Epithelial cell of prostate (primary cell): ENCODE measurements around the gene MTUS2.
"Not testable (repeated sequence)": the region's sequence is repeated elsewhere in the genome, so short reads cannot be mapped to it uniquely, and the experiment has no call there.

Source experiments
- DNase-seq: peaks from one replicate; pipeline ENCODE4 v3.0.0-alpha.2; 2011; ENCODE audit warnings: low read depth, low spot score
- H3K27ac ChIP-seq: fragments of 450-650 bp; 2 replicates; pipeline ENCODE4 v1.5.1; 2017; ENCODE audit warnings: mild to moderate bottlenecking

Gene MTUS2

DNA sequence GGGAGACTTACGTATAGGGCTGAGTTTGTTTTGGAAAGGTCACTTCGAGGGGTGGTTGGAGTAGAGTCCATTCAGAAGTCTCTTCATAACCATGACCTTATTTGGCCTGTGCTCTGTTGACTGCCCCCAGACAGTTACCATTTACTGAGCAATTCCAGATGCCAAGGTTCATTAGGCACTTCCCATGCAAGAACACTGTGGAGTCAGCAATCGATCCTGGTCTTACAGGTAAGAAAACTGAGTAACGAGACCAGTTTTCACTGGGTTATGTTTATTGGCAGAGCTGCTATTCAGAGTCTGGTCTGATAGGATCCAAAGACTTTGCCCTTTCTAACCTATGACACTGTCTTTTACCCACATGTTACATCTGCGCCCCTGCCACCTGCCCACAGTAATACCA is 134.7 kb downstream of the MTUS2 start:
- no peak for DNase-seq
- no peak overlapping the region for H3K27ac ChIP-seq

DNA sequence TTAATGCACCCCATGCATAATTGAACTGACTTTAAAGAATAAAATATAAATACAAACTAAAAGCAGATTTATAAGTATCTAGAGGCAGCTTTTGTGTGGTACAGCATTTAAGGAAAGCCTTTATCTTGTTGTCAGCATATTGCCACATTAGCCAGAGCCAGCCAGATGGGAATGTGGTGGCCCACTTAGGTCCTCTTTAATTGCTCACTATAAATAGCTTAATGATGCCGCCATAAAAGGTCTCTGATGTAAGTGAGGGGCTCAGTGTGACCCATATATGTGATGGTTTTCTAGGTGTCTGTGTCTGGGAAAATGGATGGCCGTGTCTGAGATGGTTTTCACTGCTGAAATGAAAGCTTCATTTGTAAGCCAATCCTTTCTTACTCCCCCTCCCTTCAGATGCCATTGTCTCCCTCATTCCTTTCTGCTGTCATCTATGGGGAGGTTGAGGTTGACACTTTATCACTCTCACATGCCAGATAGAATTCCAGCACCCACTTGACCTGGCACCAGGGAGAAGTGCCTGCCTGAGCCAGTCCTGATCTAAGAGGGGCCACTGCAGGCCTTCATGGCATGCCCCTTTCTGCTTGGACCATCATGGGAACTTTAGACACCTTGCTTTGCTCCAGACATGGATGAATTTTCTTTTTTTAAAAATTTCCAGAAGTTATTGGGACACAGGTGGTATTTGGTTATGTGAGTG is 135.3 kb downstream of the MTUS2 start:
- no peak for DNase-seq
- H3K27ac ChIP-seq = no peak overlapping the region

DNA sequence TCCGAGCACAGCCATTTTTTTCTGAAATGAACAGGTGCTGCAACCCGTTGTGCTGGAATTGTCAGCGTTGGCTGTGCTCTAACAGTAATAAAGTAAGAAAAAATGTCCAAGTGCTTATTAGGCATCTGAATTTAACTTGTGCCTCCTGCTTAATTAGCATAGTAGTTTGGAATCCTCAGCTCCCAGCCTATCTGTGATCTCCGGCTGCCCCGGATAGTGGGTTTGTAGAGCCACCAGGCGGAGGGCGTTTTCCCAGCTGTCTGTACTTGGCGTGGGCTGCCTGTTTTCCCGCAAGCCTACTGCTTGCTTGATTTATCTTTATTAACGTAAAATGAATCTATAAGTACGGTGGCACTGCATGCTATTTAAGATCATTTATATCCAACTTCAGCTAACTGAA is 137.9 kb downstream of the MTUS2 start:
- DNase-seq = no peak
- no peak overlapping the region for H3K27ac ChIP-seq

DNA sequence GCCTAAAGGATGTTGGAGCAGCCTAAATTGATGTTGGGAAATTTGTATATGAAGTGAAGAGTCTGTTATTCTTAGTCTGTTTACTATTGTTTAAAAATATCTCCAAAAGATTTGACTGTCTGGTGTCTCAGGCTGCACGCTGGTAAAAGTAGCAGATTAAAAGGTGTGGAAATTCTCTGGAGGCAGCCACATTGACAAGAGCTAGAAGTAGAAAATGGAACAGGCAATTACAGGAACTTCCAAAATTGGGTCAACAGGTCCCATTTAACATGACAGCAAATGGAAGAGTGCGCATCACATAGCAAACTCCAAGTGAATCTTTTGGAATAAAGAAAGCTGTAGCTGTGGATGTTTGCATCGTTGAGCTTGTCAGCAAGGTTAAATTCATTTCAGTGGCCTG is 138.3 kb downstream of the MTUS2 start:
- no peak overlapping the region for H3K27ac ChIP-seq
- no peak for DNase-seq

DNA sequence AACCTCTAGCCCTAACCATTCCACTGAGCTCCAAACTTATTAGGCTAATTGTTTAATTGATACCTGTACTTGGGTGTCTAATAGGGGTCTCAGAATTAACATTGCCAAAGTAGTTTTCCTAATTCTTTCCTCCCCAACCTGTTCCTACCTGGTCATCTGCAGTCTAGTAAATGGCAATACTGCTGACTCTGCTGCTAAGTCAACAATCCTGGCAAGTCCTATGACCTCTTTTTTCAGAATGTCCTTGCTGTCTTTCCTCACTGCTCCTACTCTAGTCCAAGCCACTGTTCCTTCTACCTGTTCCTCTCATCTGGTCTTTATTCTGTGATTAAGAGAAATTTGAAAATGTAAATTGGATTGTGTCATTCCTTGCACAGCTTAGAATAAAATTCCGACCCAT is 143.9 kb downstream of the MTUS2 start:
- no peak overlapping the region for H3K27ac ChIP-seq
- DNase-seq = no peak

DNA sequence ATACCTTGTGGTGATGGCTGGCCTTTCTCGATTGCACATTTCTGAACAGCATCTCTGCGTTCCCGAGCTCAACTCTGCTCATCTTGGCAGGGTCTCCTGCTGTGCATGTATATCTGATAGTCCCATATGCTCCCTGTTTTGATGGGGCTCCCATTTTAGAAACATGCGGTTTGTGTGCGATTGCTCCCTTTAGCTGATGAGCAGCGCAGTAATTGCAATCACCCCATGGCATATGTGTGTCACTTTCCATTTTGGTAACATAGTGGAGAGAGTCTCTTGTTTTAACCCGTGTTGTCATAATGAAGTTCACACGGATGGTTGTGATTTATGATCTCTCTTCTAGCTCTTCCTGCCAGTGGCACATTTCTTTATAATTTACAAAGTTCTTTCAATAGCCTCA is 144.7 kb downstream of the MTUS2 start:
- no peak for DNase-seq
- no peak overlapping the region for H3K27ac ChIP-seq

DNA sequence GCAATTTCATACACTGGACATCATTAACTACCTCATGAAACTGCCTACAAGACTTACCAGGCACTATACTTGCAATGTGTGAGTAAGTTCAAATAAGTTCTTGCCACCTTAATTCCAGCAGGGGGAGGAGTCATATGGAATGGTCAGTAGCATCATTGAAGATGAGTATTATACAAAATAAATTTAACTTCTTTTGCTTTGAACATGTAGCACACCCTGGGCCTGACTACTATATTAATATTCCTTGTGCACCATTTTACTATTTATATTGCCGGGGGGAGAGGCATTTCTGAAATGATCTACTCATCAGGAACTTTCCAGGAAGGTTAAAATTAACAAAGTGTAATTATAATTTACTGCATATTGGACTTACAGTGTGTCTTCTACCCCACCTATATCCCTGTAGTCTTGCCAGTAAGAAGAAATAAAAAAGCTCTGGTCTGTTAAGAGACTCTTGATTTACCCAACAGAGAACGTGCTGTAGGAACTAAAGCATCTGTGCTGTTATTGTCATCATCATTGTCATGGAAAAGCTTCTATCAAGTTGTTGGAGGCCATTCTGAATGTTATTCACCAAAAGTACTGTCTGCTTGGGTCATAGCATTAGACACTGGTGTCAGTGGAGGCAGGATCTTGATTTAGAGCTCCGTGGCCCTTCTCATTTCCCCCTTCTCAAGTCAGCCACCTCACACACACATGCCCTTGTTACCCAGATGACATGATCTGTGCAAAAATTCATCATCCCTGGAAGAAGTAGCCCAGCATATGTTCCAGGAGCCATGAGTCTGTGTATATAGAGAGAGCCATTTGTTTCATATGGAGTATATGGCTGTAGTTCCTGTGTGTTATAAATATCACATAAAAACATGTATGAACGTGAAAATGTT is 147.1 kb downstream of the MTUS2 start:
- no peak overlapping the region for H3K27ac ChIP-seq
- DNase-seq = no peak

DNA sequence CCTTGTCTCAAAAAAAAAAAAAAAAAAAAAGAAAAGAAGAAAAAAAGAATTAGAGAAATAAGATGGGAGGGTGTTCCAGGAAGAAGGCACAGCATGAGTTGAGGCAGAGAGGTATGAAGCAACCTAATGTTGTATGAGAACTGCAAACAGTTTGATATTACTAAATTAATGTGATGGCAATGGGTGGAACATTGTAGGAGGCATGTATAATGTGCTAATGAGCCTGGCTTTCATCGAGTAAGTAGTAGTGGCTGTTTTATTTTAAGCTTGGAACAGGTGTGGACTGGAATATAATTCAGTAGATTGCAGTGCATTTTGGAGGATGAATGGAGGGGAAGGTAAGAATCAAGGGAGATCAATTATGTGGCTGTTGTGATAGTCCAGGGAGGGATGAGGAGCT is 156.1 kb downstream of the MTUS2 start:
- no peak overlapping the region for H3K27ac ChIP-seq
- DNase-seq = no peak

DNA sequence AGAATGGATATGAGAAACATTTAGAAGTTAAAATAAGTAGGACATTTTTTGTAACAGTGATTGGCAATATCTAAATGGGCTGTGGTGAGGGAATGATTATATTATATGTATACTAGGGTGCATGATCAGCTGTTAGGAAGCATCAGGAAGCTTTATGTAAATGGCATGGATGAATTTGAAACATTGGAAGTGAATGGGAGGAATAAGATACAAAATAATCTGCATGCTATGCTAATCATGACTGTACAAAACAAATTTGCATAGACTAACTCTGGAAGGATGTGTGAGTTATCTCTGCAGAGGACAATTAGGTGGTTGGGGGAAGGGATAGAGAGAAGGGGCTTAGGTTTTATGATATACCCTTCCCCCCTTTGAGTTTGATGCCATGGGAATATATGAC is 156.5 kb downstream of the MTUS2 start:
- DNase-seq = no peak

DNA sequence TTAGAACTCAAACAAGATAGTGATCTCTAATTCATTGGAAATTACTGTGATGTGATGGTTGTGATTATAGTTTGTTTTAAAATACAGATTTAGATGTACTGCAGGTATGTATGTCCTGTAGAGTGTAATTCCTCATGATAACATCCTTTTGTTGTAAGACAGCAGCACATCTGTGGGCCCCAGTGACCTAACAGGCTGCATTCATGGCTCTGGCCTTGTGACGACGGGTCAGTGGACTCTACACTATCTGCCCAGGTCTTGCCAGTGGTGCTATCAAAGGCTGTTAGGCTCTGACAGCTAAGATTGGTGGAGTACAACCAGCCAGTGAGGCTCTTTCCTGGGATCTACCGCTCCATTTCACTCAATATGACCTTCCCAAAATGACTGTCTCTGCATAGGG is 158.4 kb downstream of the MTUS2 start:
- H3K27ac ChIP-seq = no peak overlapping the region
- DNase-seq = no peak

More for the DNA sequence above, 156.5 kb downstream of the MTUS2 start:
- H3K27ac ChIP-seq = no peak overlapping the region

DNA sequence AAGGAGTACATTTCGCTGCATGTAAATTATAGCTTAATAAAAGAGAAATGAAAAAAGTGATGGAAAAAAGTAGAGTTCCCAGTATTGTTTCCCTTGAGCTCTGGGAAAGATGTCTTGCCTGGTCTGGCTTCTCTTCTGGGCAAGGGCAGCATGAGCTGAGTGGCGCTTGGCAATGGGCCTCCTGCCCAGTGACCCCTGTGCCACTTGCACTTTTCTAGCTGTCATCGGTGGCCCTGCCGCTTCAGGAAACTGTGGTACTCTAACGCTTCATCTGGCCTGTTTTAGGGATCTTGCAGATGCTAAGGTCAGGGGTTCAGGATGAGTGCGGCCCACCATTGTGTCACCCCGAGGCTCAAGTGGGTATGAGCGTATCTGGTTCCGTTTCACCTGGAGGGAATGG is 161.4 kb downstream of the MTUS2 start:
- no peak overlapping the region for H3K27ac ChIP-seq
- no peak for DNase-seq

DNA sequence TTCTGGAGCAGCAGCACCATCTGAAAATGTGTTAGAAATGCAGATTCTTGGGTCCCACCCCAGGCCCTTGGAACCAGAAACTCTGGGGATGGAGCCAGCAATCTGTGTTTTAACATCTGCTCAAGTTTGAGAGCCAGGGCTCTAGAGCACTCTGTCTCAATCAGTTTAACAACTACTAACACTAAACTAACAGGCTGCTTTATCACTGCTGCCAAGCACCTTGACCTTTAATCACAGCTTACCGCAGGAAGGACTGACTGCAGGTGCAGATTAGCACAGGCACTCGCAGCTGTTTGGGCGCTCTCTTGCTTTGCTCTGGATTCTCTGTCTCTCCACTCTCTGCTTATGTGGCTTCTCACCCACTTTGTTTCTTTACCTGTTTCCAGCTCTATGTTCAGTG is 163.5 kb downstream of the MTUS2 start:
- no peak overlapping the region for H3K27ac ChIP-seq
- DNase-seq = no peak

DNA sequence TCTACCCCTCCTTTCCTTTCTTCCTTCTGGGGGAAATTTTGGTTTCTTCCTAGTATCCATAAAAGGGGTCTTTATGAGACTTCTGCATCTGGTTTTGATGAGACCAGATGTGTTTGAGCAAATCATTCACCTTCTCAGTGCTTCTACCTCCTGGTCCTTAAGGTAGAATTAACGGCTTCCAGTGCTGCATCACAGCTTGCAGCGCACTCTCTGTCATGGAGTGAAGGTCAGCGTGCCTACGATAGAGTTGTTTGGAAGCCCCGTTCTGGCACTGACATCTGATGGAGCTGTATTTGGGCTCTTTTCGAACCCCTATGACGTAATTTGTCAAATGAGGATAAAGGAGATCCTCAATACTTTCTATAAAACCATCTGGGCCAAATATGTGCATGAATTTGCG is 164.2 kb downstream of the MTUS2 start:
- H3K27ac ChIP-seq = no peak overlapping the region
- DNase-seq = no peak

DNA sequence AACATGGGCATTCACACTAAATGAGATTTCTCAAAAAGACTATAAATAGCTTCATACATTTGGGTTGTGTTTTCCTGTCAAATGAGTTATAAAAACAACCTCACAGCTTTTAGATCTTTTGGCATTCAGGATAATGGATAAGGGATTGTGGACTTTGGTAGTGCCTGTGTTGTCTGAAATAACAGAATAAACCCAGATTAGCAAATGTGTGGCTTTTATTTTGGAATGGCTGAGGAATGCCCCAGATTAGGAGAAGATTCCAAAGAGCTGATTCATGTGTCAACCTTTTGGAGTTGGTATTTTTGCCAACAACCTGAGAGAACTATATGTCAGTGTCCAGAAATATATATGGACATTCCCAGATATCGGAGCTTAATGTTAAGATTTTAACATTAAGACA is 164.7 kb downstream of the MTUS2 start:
- no peak overlapping the region for H3K27ac ChIP-seq
- DNase-seq = no peak

DNA sequence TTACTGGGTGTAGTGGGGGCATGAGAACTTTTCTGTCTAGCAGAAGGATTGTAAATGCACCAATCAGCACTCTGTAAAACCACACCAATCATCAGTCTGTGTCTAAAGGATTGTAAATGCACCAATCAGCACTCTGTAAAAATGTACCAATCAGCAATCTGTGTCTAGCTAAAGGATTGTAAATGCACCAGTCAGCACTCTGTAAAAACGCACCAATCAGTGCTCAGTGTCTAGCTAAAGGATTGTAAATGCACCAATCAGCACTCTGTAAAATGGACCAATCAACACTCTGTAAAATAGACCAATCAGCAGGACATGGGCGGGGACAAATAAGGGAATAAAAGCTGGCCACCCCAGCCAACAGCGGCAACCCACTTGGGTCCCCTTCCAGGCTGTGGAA is 170.2 kb downstream of the MTUS2 start:
- not testable (repeated sequence) for DNase-seq

DNA sequence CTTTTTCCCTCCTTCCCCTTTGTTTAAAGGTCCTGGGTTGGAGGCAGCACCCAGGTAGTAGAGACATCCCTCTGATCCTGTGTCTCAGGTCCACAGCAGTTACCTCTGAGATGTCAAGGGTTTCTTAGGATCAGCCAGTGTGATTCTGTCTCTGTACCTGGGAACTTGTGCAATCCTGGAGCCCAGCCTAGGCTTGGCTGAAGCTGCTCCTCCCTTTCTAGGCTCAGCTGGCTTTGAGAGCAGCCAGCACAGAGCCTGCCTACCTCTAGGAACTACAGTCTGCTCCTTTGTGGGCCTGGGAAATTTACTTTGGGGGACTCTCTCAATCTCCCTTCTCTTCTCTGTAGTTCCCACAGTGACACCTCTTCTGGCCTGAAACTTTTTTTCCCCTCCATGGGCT is 171.6 kb downstream of the MTUS2 start:
- no peak overlapping the region for H3K27ac ChIP-seq
- DNase-seq = no peak

More for the DNA sequence above, 170.2 kb downstream of the MTUS2 start:
- H3K27ac ChIP-seq = not testable (repeated sequence)

DNA sequence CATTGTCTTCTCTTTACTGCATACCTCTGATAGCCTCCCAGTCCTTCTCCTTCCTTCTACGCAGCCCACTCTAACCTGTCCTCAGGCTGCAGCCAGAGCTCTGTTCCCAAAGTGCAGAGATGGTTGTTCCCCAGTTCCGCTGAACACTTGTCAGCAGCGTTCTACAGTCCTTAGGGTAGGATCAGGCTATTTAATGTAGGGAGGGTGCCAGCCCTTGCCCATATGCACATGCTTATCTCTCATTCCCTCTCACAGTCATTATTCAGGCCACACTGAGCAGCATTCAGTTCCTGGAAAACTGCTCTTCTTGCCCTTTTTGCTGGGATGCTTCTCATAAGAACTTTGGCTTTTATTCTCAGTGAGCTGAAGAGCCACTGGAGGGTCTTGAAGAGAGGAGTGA is 180.7 kb downstream of the MTUS2 start:
- H3K27ac ChIP-seq = no peak overlapping the region
- no peak for DNase-seq

DNA sequence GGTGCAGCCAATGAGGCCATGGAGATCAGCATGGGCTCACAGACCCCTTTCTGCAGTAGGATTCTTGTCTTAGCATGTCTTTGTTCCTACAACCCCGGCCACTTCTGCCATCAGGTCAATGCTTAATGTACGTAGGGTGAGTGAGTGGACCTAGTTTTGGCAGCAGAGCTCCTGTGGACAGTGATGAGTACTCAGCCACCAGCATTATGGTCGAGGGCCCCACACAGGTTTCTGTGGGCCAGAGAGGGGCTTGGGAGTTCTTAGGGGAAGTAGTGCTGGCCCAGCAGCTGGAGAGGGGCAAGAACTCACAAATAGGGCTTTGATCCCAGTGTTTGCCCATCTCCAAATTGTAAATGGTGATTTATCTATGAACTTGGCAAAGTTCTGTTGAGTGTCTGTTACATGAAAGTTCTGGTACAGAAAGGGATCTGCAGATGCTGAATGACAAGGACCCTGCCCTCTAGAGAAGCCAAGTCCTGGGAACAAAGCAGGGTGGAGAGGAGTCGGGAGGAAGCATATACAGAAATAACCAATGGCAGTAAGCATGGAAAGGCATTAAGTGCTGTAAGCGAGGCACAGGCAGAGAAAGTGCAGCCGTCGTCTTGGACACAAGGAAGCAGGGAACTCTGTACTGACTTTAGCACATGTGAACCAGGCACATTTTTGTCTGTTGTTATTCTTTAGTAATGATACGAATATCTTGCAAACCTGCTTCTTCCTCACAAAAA is 185.1 kb downstream of the MTUS2 start:
- no peak overlapping the region for H3K27ac ChIP-seq
- DNase-seq = no peak

DNA sequence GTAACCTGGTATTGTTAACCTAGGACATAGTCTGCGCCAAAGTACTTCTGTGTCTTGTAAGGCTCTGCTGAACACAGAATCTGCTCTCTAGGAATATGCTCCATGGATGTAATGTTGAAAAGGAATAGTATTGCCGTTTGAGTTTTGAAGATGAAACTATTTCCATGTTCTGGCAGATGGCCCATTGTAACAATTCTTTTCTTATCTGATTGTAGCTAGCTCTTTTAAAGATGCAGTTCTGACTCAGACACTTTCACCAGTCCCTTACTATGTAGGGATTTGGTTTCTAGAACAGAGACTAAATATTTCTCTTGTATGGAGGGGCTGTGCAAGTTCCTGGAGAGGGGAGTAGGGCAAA is 185.6 kb downstream of the MTUS2 start:
- DNase-seq = no peak
- no peak overlapping the region for H3K27ac ChIP-seq

DNA sequence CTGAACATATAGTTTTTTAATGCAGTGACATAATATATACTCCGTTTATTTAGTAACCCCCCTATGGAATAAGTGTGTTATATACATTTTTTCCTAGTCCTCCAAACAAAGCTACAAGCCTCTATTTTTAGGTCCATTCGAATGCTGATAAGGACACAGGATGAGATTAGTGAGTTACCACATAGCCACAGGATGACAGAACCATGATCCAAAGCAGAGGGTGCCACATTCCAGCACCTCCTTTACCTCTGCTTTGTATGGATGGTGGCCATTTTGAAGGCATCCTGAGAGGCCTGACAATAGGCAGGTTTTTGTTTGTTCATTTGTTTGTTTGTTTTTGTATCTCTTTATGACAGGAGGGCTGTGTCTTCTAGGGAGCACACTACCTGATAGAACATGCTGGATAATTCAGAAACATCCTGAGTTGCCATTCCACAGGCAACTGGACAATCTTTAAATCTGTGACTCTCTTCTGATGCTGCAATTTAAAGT is 186.3 kb downstream of the MTUS2 start:
- DNase-seq = no peak
- H3K27ac ChIP-seq = no peak overlapping the region

DNA sequence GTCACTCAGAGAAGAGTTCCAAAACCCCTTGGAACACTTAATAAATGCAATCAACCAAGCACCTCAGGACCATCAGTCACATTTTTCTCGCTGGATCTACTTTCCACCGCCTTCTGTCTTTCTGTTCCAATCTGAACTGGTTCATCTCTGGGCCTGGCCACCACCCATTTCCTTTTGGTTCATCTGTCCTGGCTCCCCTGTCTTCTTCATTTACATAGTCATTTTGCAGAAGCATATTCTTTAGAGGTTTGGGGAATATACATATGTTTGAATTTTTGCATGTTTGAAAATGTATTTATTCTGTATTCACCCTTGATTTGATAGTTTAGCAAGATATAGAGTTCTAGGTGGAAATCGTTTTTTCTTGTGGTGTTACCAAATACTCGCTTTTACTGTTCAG is 188.2 kb downstream of the MTUS2 start:
- no peak overlapping the region for H3K27ac ChIP-seq
- no peak for DNase-seq
